NT2/D1 (cell line): ENCODE measurements around the gene GPRC5B.

Experiments used
- SUZ12 ChIP-seq: IDR thresholded peaks from 2 replicates; pipeline ENCODE4 v1.6.1; 2011; ENCODE audit not compliant: insufficient read length, insufficient read depth; ENCODE audit errors: extremely low read depth
- YY1 ChIP-seq: IDR thresholded peaks from 2 replicates; pipeline ENCODE4 v1.6.1; 2011; ENCODE audit not compliant: insufficient read length, insufficient read depth
- ZNF274 ChIP-seq: IDR thresholded peaks from 2 replicates; pipeline ENCODE4 v1.6.1; 2011; ENCODE audit warnings: mild to moderate bottlenecking, low read depth, low read length

DNA sequence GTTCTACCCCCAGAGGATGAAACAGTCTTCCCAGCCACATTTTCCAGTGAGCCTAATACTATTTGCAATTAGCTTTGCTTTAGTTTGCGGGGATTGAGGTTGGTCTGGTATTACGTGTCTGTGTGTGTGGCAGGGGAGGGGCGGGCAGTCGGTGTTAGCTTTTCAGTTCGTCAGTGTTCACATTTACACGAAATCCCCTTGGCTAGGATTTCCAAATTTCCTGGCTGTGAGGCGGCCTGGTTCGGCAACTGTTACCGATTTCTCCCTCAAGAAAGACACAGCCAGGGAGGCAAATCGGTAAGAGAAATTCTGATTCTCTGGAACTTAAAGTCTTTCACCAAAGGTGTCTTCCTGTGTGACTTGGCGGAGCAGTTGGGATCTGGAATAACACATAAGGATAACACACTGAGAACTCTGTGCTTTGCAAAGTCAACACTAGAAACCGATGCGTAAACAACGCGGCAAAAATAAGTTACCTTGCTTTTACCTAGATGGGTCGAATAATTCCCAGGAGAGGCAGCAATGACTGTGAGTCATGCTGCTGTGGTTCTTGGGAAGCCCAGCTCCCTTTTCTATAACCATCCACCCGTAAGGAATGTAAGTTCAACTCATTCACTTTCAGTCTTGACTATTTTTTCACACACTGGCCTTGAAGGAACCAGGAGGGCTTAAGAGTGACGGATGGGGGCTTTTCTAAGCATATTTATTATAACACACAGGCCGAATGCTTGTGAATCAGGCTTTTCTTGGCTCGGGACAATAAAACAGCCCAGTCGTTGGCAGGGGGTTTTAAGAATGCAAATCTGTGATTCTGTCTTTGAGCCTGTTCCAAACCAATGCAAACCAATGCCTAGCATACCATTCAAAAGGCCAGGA, 24.2 kb downstream of the GPRC5B start:
- TF ChIP-seq ZNF274: no peak
- TF ChIP-seq SUZ12: no peak
- no peak for TF ChIP-seq YY1
